ENCODE results near the gene SH3PXD2A. TPM values are rescaled to one million over a fixed set of nuclear protein-coding genes. Genes with fewer than 3 reads are reported as not detected.

SH3PXD2A gene
- total RNA-seq, 1 donor from 2014 or later: 17.3 TPM

DNA sequence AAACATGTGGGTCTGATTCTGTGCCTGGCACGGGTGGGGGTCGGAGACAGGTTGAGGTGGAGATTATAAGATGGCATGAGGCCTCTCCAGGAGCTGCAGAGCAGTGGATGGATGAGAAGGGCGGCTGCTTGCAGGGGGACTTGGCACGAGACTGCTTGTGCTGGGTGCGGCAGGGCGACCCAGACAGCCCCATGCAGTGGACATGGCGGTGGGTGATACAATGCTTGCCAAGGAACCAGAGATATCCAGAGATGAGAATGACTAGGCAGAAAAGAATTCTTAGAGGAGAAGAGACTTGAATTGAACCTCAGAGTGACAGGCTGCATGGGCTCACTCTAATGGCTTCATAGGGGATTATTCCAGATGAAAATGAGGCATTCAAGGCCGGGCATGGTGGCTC, 216.4 kb downstream of the SH3PXD2A start:
- H2AFZ ChIP-seq (ENCODE audit: low read depth, low read length): no peak overlapping the region
- no peak overlapping the region for H3K4me3 ChIP-seq (ENCODE audit: insufficient read depth, low read depth, low read length)
- FAIRE-seq (no peak), DNase-seq (ENCODE audit: low read depth) (peak; percentile 49)
- peak overlapping the region; percentile 64 for H3K4me2 ChIP-seq (ENCODE audit: low read length)
- TF ChIP-seq, protein P1, sequence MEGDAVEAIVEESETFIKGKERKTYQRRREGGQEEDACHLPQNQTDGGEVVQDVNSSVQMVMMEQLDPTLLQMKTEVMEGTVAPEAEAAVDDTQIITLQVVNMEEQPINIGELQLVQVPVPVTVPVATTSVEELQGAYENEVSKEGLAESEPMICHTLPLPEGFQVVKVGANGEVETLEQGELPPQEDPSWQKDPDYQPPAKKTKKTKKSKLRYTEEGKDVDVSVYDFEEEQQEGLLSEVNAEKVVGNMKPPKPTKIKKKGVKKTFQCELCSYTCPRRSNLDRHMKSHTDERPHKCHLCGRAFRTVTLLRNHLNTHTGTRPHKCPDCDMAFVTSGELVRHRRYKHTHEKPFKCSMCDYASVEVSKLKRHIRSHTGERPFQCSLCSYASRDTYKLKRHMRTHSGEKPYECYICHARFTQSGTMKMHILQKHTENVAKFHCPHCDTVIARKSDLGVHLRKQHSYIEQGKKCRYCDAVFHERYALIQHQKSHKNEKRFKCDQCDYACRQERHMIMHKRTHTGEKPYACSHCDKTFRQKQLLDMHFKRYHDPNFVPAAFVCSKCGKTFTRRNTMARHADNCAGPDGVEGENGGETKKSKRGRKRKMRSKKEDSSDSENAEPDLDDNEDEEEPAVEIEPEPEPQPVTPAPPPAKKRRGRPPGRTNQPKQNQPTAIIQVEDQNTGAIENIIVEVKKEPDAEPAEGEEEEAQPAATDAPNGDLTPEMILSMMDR (IDR thresholded peaks at IDR 0.05; ENCODE audit: insufficient read depth, low read depth, low read length): no peak
- no peak for TF ChIP-seq EZH2 (IDR thresholded peaks at IDR 0.05; ENCODE audit: insufficient read depth, low read length)
- H3K27ac ChIP-seq (ENCODE audit: low read depth, low read length): peak overlapping the region; percentile 81
- no peak overlapping the region for H3K27ac Mint-ChIP-seq (ENCODE audit: unreplicated experiment)
- H3K4me3 Mint-ChIP-seq (ENCODE audit: unreplicated experiment): no peak overlapping the region
- H3K4me1 Mint-ChIP-seq (ENCODE audit: low read depth, unreplicated experiment): peaks cover 13% of the 10 kb centered on the region
- no peaks in the 10 kb centered on the region for H3K36me3 ChIP-seq (ENCODE audit: insufficient read depth, low read length)
- peaks cover 2% of the 10 kb centered on the region for H3K9me3 Mint-ChIP-seq (ENCODE audit: unreplicated experiment)
- peaks cover 14% of the 10 kb centered on the region for H3K36me3 Mint-ChIP-seq (ENCODE audit: low read depth, unreplicated experiment)
- no peaks in the 10 kb centered on the region for H3K27me3 ChIP-seq (ENCODE audit: insufficient read depth, low read length)
- H3K79me2 ChIP-seq (ENCODE audit: insufficient read depth, low read length): peaks cover 17% of the 10 kb centered on the region
- no peaks in the 10 kb centered on the region for H3K9me3 ChIP-seq (ENCODE audit: insufficient read depth, low read depth, low read length)
- H3K9ac ChIP-seq (ENCODE audit: low read length): peak overlapping the region; percentile 57
- H4K20me1 ChIP-seq (ENCODE audit: insufficient read depth, low read length): peaks cover 30% of the 10 kb centered on the region
- H3K4me1 ChIP-seq (ENCODE audit: insufficient read depth, low read length): peaks cover 24% of the 10 kb centered on the region
- peaks cover 7% of the 10 kb centered on the region for H3K27me3 Mint-ChIP-seq (ENCODE audit: low read depth, unreplicated experiment)

- no peaks in the 10 kb centered on the region for H3K9me3 ChIP-seq (ENCODE audit: insufficient read depth, low read depth, low read length)
- Mint-ChIP-seq H3K4me1 (ENCODE audit: low read depth, unreplicated experiment) (peaks cover 10% of the 10 kb centered on the region), H3K9me3 (ENCODE audit: unreplicated experiment) (peaks cover 2% of the 10 kb centered on the region), H3K36me3 (ENCODE audit: low read depth, unreplicated experiment) (peaks cover 17% of the 10 kb centered on the region), H3K4me3 (ENCODE audit: unreplicated experiment) (no peak overlapping the region), H3K27ac (ENCODE audit: unreplicated experiment) (no peak overlapping the region), H3K27me3 (ENCODE audit: low read depth, unreplicated experiment) (peaks cover 7% of the 10 kb centered on the region)
- H3K4me2 ChIP-seq (ENCODE audit: low read length): peak overlapping the region; percentile 64
- H3K9ac ChIP-seq (ENCODE audit: low read length): peak overlapping the region; percentile 57
- TF ChIP-seq, protein P1 (IDR thresholded peaks at IDR 0.05; ENCODE audit: insufficient read depth, low read depth, low read length): no peak
- TF ChIP-seq EZH2 (IDR thresholded peaks at IDR 0.05; ENCODE audit: insufficient read depth, low read length): no peak
- peaks cover 17% of the 10 kb centered on the region for H3K79me2 ChIP-seq (ENCODE audit: insufficient read depth, low read length)
- DNase-seq (ENCODE audit: low read depth): peak; percentile 94
- H3K27ac ChIP-seq (ENCODE audit: low read depth, low read length): peak overlapping the region; percentile 81
- H2AFZ ChIP-seq (ENCODE audit: low read depth, low read length): peak overlapping the region; percentile 40
- no peak overlapping the region for H3K4me3 ChIP-seq (ENCODE audit: insufficient read depth, low read depth, low read length)
- no peaks in the 10 kb centered on the region for H3K36me3 ChIP-seq (ENCODE audit: insufficient read depth, low read length)
- H4K20me1 ChIP-seq (ENCODE audit: insufficient read depth, low read length): peaks cover 31% of the 10 kb centered on the region
- peaks cover 24% of the 10 kb centered on the region for H3K4me1 ChIP-seq (ENCODE audit: insufficient read depth, low read length)
- no peaks in the 10 kb centered on the region for H3K27me3 ChIP-seq (ENCODE audit: insufficient read depth, low read length)
- FAIRE-seq: no peak
These were observed 217.3 kb downstream of the SH3PXD2A start for GRCh38 chr10:103637927-103638557.

DNA sequence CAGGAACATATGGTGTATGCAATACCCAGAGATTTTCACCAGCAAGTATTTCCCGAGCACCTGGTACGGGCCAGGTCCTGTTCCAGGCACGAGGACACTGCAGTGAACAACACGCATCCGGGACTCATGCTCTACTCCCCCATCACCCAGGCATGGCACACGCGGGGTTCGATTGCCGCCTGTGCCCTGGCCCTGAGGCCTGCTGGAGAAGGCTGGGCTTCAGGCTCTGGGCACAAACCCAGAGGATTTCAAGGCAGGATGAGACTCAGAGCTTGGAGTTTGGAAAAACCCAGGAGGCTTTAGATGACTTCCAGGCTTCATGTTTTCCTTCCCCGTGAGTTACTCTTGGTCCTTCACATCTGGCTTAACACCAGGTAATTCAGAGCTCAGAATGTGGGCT, 218.4 kb downstream of the SH3PXD2A start:
- Histone ChIP-seq H3K9me3 (ENCODE audit: insufficient read depth, low read depth, low read length) (no peaks in the 10 kb centered on the region), H3K4me2 (ENCODE audit: low read length) (peak overlapping the region; percentile 64), H3K4me1 (ENCODE audit: insufficient read depth, low read length) (peaks cover 24% of the 10 kb centered on the region), H2AFZ (ENCODE audit: low read depth, low read length) (no peak overlapping the region), H3K4me3 (ENCODE audit: insufficient read depth, low read depth, low read length) (no peak overlapping the region), H3K9ac (ENCODE audit: low read length) (no peak overlapping the region), H3K27ac (ENCODE audit: low read depth, low read length) (no peak overlapping the region), H3K27me3 (ENCODE audit: insufficient read depth, low read length) (no peaks in the 10 kb centered on the region), H3K79me2 (ENCODE audit: insufficient read depth, low read length) (peaks cover 17% of the 10 kb centered on the region), H3K36me3 (ENCODE audit: insufficient read depth, low read length) (no peaks in the 10 kb centered on the region), H4K20me1 (ENCODE audit: insufficient read depth, low read length) (peaks cover 31% of the 10 kb centered on the region)
- Mint-ChIP-seq H3K36me3 (ENCODE audit: low read depth, unreplicated experiment) (peaks cover 20% of the 10 kb centered on the region), H3K4me3 (ENCODE audit: unreplicated experiment) (no peak overlapping the region), H3K27ac (ENCODE audit: unreplicated experiment) (peak overlapping the region; percentile 53), H3K9me3 (ENCODE audit: unreplicated experiment) (peaks cover 2% of the 10 kb centered on the region), H3K27me3 (ENCODE audit: low read depth, unreplicated experiment) (peaks cover 7% of the 10 kb centered on the region), H3K4me1 (ENCODE audit: low read depth, unreplicated experiment) (peaks cover 12% of the 10 kb centered on the region)
- FAIRE-seq (peak; percentile 62), DNase-seq (ENCODE audit: low read depth) (no peak)
- TF ChIP-seq, protein P1 (IDR thresholded peaks at IDR 0.05; ENCODE audit: insufficient read depth, low read depth, low read length): no peak
- no peak for TF ChIP-seq EZH2 (IDR thresholded peaks at IDR 0.05; ENCODE audit: insufficient read depth, low read length)
